Activated CD4-positive, CD25-positive, alpha-beta regulatory T cell treated with anti-CD3 and anti-CD28 coated beads, Interleukin-2, amount 50 U/mL, for 16 hours (primary cell): ENCODE data around the gene MIR17HG.

Experiments used
- DNase-seq: peaks from one replicate; pipeline ENCODE4 v3.0.0-alpha.2; 2020; ENCODE audit warnings: low read depth, low spot score

The MIR17HG gene

DNA sequence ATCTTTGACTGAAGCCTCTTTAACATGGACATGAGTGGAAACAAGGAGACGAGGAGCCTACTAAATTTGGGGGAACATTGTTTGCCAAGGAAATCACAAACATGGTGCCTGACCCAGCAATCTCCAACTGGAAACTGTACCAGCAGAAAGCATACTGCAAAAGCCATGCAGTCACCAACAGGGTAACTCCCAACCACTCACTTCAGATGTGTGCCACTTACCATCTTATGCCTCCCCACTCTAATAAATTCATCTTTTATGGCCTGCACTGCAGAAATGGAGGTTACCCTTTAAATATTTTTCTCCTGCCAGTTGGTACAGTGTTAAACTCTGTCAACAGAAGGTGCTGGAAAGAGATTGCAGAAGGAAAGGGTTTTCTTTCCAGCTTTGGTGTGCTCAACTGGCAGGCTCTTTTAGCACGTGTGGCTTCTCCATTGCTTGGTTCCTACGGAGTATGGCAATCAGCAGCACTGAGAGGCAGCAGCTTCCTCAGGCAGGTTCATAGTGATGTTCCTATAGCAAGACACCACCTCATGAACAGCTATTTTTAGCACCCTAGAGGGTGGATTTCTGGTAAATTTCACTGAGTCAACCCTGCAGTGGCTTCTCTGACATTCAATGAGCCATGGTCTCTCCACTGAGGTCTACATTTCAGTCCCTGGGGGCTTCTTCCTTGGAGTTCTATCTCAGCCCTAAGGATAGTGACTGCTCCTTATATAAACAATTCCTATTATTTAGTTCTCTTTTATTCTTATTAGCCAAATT is 21.4 kb downstream of the MIR17HG start:
- no peak for DNase-seq

DNA sequence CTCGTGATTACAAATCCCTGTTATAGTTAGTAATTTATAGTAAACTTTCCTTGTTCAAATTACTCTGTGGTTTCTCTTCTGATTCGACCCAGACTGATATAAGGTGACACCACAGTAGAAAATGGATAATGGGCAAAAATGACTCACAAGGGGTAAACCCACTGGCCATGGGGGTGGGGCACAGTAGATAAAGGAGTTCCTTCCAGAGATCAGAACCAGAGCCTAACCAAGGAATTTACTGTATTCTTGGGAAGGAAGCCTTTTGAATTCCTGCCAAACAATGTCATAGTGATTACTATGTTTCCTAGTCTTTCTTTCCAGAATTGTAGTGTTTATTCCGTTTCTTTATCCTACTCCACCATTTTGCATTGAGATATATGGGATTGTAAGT is 21.9 kb downstream of the MIR17HG start:
- DNase-seq = no peak

DNA sequence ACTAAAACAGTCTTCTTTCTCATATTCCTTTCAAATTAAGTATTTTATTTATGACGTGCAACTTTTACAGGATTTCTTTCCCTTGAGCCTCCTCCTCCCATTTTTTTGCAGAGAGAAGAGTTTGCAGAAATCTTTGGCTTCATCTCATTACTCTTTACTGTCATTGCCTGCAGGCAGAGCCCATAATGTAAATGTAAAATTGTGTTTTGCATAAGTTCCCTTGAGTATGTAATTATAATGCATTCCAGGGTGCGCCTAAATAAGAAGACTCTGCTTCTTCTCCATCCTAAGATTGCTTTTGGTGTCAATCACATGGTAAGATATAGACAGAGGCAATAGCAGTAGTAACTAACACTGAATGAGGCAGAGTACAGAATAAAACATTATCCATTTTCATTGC is 23.0 kb downstream of the MIR17HG start:
- no peak for DNase-seq

DNA sequence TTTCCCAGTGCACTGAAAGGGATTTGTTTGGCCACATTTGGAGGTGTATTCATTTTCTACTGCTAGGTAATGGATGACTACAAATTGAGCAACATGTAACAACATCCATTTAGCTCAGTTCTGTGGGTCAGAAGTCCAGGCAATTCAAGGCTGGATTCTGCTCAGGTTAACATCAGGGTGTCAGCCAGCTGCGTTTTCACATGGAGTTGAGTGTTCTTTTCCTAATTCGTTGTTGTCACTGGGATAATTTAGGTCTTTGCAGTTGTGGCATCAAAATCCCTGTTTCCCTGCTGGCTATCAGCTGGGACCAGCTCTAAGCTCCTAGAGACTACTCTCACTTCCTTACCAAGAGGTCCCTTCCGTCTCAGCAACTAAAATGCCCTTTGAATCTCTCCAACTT is 25.4 kb downstream of the MIR17HG start:
- DNase-seq = no peak

GRCh38 chr13:91375116-91375729 is 27.7 kb downstream of the MIR17HG start:
- no peak for DNase-seq

DNA sequence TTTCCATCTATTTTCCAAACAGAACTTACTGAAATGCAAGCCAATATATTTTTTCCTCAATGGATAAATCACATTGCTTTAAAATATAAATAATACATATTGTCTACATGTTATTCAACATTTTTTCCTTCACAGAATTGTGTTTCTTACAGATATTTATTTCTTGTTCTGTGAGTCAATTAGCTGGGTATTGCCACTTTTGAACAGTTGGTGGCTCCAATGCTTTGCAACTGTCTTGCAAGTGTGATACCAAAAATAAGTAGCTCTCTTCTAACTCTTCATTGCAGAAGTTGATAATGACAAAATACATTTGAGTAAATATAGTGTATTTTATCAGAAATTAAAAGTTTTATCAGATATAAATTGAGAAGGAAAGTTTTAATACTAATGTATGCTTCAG is 33.9 kb downstream of the MIR17HG start:
- DNase-seq = no peak

DNA sequence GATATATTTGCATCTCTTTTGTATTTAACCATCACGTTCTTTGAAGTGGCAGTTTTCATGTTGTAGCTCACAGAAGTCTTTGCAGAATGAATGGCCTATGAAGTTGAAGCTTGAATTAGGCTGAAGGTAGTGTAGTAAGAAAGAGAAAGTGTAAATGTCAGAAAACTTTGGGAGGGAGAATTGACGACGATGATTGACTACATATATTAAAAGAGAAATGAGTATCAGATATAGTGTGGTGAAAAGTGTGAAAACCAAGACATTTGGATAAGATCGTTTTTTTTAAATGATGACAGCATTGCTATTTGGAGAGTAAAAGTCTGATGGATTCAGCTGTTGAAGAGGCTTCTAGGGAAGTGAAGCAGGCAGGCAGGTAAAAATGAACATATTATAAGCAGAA is 36.3 kb downstream of the MIR17HG start:
- DNase-seq = no peak

DNA sequence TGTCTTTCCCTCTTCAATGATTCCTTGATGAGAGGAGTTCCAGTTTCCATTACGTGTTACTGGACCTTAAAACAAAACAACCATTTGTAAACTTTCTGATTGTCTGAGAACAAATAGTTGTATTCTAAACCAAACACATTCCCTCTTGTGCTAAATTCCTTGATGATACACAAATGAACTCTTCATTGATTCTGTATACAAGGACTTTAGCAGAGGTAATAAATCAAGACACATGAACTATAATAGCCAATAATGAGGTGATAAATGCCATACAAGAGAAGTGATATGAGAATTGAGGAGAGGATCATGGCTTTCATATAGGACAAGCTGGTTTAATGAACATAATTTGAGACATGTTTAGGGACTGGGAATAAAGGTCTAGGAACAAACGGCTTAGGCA is 37.4 kb downstream of the MIR17HG start:
- no peak for DNase-seq

DNA sequence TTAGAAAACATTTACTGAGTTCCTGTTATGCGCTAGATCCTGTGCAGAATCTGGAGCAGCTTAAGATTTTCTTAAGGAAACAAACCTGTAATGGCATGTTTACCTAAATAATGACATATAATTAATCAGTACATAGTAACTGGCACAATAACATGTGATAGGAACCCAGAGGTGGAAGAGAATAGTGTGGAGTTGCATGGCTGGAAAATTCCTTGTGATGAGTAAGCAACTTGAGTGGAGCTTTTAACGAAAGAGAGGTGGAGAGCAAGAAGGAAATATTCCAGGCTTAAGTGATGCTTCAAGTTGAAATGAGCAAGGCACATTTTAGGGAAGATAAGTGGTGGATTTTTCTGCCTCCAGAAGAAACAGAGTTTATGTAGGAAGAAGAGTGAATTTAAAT is 41.7 kb downstream of the MIR17HG start:
- no peak for DNase-seq

GRCh38 chr13:91397595-91397994 is 50.1 kb downstream of the MIR17HG start:
- no peak for DNase-seq

GRCh38 chr13:91398413-91399188 is 51.1 kb downstream of the MIR17HG start, which contains the start of gene GPC5:
TSS of gene GPC5 (plus strand) at chr13:91398621.
- DNase-seq = peak; percentile 45

- no peak for DNase-seq
Measured at GRCh38 chr13:91399189-91400062, 51.9 kb downstream of the MIR17HG start.

DNA sequence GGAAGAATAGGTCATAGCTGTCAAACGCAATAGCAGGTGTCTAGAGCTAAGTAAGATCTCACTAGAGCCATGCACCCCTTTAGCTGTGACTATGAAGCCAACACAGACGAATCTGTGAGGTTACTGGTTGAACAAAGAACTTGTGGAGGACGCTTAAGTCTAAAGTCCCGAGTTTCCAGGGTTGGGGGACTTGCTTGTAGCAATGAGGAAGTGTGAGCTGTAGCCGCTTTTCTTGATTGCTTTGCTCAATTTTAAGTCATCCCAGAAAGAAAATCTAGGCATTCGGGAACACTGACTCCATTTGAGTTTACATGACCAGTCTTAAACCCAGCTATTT is 52.5 kb downstream of the MIR17HG start:
- DNase-seq = no peak

DNA sequence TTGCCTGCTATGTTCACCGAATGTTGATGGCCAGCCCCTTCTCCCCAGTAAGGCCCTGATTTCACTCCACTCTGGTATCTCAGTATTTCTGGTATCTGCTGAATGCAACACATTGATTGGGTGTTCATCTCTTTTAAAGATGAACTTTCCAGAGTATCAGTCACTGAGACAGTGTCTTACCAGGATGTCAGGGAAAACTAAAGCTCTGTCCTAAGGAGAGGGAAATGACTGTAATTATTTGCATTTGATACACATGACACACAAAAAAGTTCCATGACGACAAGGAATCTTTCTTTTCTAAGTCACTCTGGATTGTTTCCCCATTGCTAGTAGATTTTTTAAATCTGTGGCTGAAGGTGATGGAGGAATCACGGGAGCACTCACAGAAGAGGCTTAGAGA is 53.2 kb downstream of the MIR17HG start:
- no peak for DNase-seq

DNA sequence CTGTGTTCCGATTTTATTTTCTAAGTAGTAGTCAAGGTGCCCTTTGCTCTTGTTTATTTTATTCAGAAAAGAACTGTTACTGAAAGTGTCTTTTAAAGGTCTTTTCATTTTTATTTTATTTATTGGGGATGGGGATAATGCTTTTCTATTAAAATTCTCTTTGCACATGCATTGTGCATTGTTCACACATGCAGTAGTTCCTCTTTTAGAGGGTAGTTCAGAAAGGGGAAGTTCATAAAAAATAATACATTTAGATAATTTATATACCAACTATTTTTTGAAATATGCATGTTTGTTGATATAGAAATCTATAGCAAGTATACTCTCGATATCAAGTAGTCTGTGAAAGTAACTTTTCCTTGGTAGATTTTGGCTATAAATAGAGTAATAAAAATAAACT is 54.4 kb downstream of the MIR17HG start:
- no peak for DNase-seq
